HFF-Myc (cell line): ENCODE data around the gene F13A1.

Source experiments
- DNase-seq: peaks from one replicate; pipeline ENCODE4 v3.0.0-alpha.2; 2011; ENCODE audit warnings: low read depth; ENCODE audit errors: extremely low read depth
- H3K4me3 ChIP-seq: replicated peaks from 2 replicates; pipeline ENCODE4 v1.5.1; 2011; ENCODE audit warnings: low read depth, mild to moderate bottlenecking, control low read depth, low read length
- CTCF ChIP-seq: IDR thresholded peaks from 2 replicates; pipeline ENCODE4 v1.5.1; 2012; ENCODE audit warnings: mild to moderate bottlenecking, low read depth, low read length, control low read depth; ENCODE audit errors: missing control alignments

Gene F13A1

GRCh38 chr6:6176127-6176526 lies 144.3 kb downstream of the F13A1 start:
- DNase-seq = no peak
- TF ChIP-seq CTCF = no peak
- no peak overlapping the region for H3K4me3 ChIP-seq

GRCh38 chr6:6169141-6169540 lies 151.3 kb downstream of the F13A1 start:
- TF ChIP-seq CTCF = no peak
- DNase-seq = no peak
- no peak overlapping the region for H3K4me3 ChIP-seq

GRCh38 chr6:6166064-6166463 lies 154.4 kb downstream of the F13A1 start:
- no peak for DNase-seq
- no peak overlapping the region for H3K4me3 ChIP-seq
- no peak for TF ChIP-seq CTCF

GRCh38 chr6:6164367-6164766 lies 156.1 kb downstream of the F13A1 start:
- H3K4me3 ChIP-seq = no peak overlapping the region
- DNase-seq = no peak
- no peak for TF ChIP-seq CTCF

GRCh38 chr6:6154335-6154734 lies 166.1 kb downstream of the F13A1 start:
- TF ChIP-seq CTCF = no peak
- H3K4me3 ChIP-seq = no peak overlapping the region
- no peak for DNase-seq

GRCh38 chr6:6152060-6152459 lies 168.4 kb downstream of the F13A1 start:
- TF ChIP-seq CTCF = no peak
- DNase-seq = no peak
- no peak overlapping the region for H3K4me3 ChIP-seq

GRCh38 chr6:6148192-6148815 lies 172.2 kb downstream of the F13A1 start:
- no peak overlapping the region for H3K4me3 ChIP-seq
- TF ChIP-seq CTCF = no peak
- no peak for DNase-seq
